Trophoblast cell (in vitro differentiated cells and primary cell): ENCODE measurements around the gene MFAP5.

Experiments
- DNase-seq, 2 donors: peaks; one replicate each; pipeline ENCODE4 v3.0.0-alpha.2; 2016
- H2AFZ ChIP-seq: 2 replicates; pipeline ENCODE4 v1.6.1; 2013; ENCODE audit warnings: low read length, moderate library complexity, mild to moderate bottlenecking; ENCODE audit not compliant: insufficient read depth, poor library complexity
- H2AK5ac ChIP-seq: 2 replicates; pipeline ENCODE4 v1.6.1; 2013; ENCODE audit warnings: mild to moderate bottlenecking, low read length
- H2BK120ac ChIP-seq: 2 replicates; pipeline ENCODE4 v1.6.1; 2013; ENCODE audit warnings: low read length, mild to moderate bottlenecking, moderate library complexity; ENCODE audit not compliant: insufficient read depth, poor library complexity
- H2BK12ac ChIP-seq: 2 replicates; pipeline ENCODE4 v1.6.1; 2013; ENCODE audit warnings: mild to moderate bottlenecking, low read length, moderate library complexity
- H2BK5ac ChIP-seq: 2 replicates; pipeline ENCODE4 v1.6.1; 2013; ENCODE audit warnings: low read length, low read depth, moderate library complexity, mild to moderate bottlenecking; ENCODE audit not compliant: poor library complexity
- H3K14ac ChIP-seq: 2 replicates; pipeline ENCODE4 v1.6.1; 2013; ENCODE audit warnings: mild to moderate bottlenecking, low read length
- H3K18ac ChIP-seq: 2 replicates; pipeline ENCODE4 v1.6.1; 2013; ENCODE audit warnings: mild to moderate bottlenecking, low read length
- H3K23ac ChIP-seq: 2 replicates; pipeline ENCODE4 v1.6.1; 2013; ENCODE audit warnings: low read length
- H3K27ac ChIP-seq: 2 replicates; pipeline ENCODE4 v1.5.1; 2013; ENCODE audit warnings: low read depth, mild to moderate bottlenecking, inconsistent platforms, low read length, moderate library complexity
- H3K27me3 ChIP-seq: 2 replicates; pipeline ENCODE4 v1.6.1; 2013; ENCODE audit warnings: inconsistent platforms, mild to moderate bottlenecking, low read length, moderate library complexity; ENCODE audit not compliant: insufficient read depth
- H3K36me3 ChIP-seq, 2 experiments: 1 replicate in 1 of 2; 2 replicates in 1 of 2; pipeline ENCODE4 v1.6.1; 2013; ENCODE audit warnings: low read length in 2 of 2, mild to moderate bottlenecking in 2 of 2, moderate library complexity in 1 of 2; ENCODE audit not compliant: insufficient read depth in 2 of 2, control insufficient read depth in 1 of 2
- H3K4ac ChIP-seq: 2 replicates; pipeline ENCODE4 v1.6.1; 2013; ENCODE audit warnings: low read depth, mild to moderate bottlenecking, low read length, moderate library complexity
- H3K4me1 ChIP-seq, 2 experiments: 1 replicate in 1 of 2; 2 replicates in 1 of 2; pipeline ENCODE4 v1.6.1; 2013; ENCODE audit warnings: low read length in 2 of 2, mild to moderate bottlenecking in 2 of 2, moderate library complexity in 1 of 2; ENCODE audit not compliant: insufficient read depth in 2 of 2, control insufficient read depth in 1 of 2
- H3K4me2 ChIP-seq: 2 replicates; pipeline ENCODE4 v1.6.1; 2013; ENCODE audit warnings: inconsistent platforms, mild to moderate bottlenecking, low read length, moderate library complexity
- H3K4me3 ChIP-seq: 2 replicates; pipeline ENCODE4 v1.5.1; 2013; ENCODE audit warnings: mild to moderate bottlenecking, low read depth, low read length, inconsistent platforms
- H3K79me1 ChIP-seq: one replicate; pipeline ENCODE4 v1.6.1; 2013; ENCODE audit warnings: low read length
- H3K79me2 ChIP-seq: 2 replicates; pipeline ENCODE4 v1.6.1; 2013; ENCODE audit warnings: low read length, mild to moderate bottlenecking; ENCODE audit not compliant: control insufficient read depth, insufficient read depth, poor library complexity
- H3K9ac ChIP-seq: 2 replicates; pipeline ENCODE4 v1.6.1; 2013; ENCODE audit warnings: mild to moderate bottlenecking, low read length
- H3K9me3 ChIP-seq: 2 replicates; pipeline ENCODE4 v1.6.1; 2013; ENCODE audit warnings: low read depth, mild to moderate bottlenecking, control low read depth, inconsistent platforms, low read length; ENCODE audit not compliant: insufficient read depth
- H4K12ac ChIP-seq: 2 replicates; pipeline ENCODE4 v1.6.1; 2013; ENCODE audit warnings: low read depth, mild to moderate bottlenecking, low read length, moderate library complexity
- H4K8ac ChIP-seq: 2 replicates; pipeline ENCODE4 v1.6.1; 2013; ENCODE audit warnings: low read depth, mild to moderate bottlenecking, low read length, moderate library complexity
- H4K91ac ChIP-seq: one replicate; pipeline ENCODE4 v1.6.1; 2013; ENCODE audit warnings: low read depth, mild to moderate bottlenecking, low read length, moderate library complexity
- WGBS: extraction: QIAGEN DNeasy Blood & Tissue Kit; methylation state at CpG from one replicate; pipeline ENCODE4 v1.1.7; 2013; ENCODE audit warnings: missing lambda C conversion rate; ENCODE audit not compliant: insufficient read length, insufficient coverage; ENCODE audit errors: extremely low coverage; 5-methylcytosine and 5-hydroxymethylcytosine counted together

Gene MFAP5

DNA sequence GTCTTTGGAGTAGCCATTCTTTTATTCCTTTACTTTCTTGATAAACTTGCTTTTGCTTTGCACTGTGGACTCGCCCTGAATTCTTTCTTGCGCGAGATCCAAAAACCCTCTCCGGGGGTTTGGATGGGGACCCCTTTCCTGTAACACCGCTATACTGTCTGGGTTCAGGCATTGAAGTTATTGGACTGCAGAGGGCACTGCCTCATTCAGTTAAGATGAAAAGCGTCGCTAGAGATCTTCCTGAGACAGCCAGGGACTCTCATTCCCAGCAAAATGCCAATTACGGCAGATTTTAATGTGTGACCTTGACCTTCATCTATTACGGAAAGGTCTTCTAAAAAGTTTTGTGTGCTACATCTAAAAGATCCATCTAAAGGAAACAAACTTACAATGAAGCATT is 17.9 kb upstream of the MFAP5 start:
- no peak overlapping the region for H3K4me3 ChIP-seq
- no peak overlapping the region for H3K9ac ChIP-seq

DNA sequence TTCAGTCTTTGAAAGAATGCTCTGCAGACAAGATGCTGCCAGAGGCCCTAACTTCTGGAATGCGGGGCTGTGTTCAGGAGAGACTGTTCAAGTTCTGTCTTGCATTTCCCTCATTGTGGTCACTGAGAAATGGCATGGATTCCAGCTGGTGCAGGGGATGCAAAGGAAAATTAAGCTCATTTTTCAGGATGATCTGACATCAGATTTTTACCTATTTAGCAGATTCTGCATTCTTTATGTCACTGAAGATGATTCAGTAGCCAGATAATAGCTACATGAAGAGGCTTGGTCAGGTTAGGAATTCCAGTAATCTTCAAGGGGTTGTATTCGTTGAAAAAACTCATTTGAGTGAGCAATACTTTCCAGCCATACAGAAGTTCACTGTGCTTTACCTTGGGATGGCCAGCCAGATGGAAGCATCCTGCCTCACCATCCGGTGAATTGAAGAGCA is 16.1 kb upstream of the MFAP5 start:
- H2BK5ac ChIP-seq = peak overlapping the region; percentile 80
- peak overlapping the region; percentile 84 for H2BK120ac ChIP-seq
- no CpG with 5 or more reads among the region's 3 CpGs for WGBS
- H3K36me3 ChIP-seq = no peaks in the 10 kb centered on the region
- no peak overlapping the region for H3K4me3 ChIP-seq
- H4K91ac ChIP-seq = peak overlapping the region; percentile 93
- peaks cover 13 to 28% of the 10 kb centered on the region in 2 experiments for H3K4me1 ChIP-seq
- H2BK12ac ChIP-seq = no peak overlapping the region
- no peak overlapping the region for H2AFZ ChIP-seq
- peaks cover 2% of the 10 kb centered on the region for H3K79me2 ChIP-seq
- no peak overlapping the region for H4K12ac ChIP-seq
- H2AK5ac ChIP-seq = no peak overlapping the region
- no peak overlapping the region for H4K8ac ChIP-seq
- peaks cover 40% of the 10 kb centered on the region for H3K79me1 ChIP-seq
- no peak overlapping the region for H3K9ac ChIP-seq
- peak overlapping the region; percentile 93 for H3K27ac ChIP-seq
- H3K27me3 ChIP-seq = no peaks in the 10 kb centered on the region
- H3K14ac ChIP-seq = no peak overlapping the region
- no peak overlapping the region for H3K23ac ChIP-seq
- no peaks in the 10 kb centered on the region for H3K9me3 ChIP-seq
- peak; percentile 95 to 99 for DNase-seq
- H3K4ac ChIP-seq = no peak overlapping the region
- no peak overlapping the region for H3K4me2 ChIP-seq
- no peak overlapping the region for H3K18ac ChIP-seq

More for the DNA sequence above, 17.9 kb upstream of the MFAP5 start:
- Histone ChIP-seq H4K91ac (peak overlapping the region; percentile 93), H3K79me2 (peaks cover 2% of the 10 kb centered on the region), H3K4me1 (peaks cover 13 to 28% of the 10 kb centered on the region in 2 experiments), H3K27me3 (no peaks in the 10 kb centered on the region), H2AFZ (no peak overlapping the region), H3K4ac (peak overlapping the region; percentile 2), H2AK5ac (no peak overlapping the region), H3K4me2 (no peak overlapping the region), H3K36me3 (no peaks in the 10 kb centered on the region), H3K9me3 (no peaks in the 10 kb centered on the region), H2BK5ac (peak overlapping the region; percentile 45), H3K18ac (no peak overlapping the region), H3K14ac (no peak overlapping the region), H3K27ac (peak overlapping the region; percentile 93), H4K8ac (no peak overlapping the region), H2BK120ac (peak overlapping the region; percentile 84), H3K23ac (no peak overlapping the region), H4K12ac (no peak overlapping the region), H3K79me1 (peaks cover 40% of the 10 kb centered on the region), H2BK12ac (no peak overlapping the region)
- peak in 1 of 2 donors; percentile 33 for DNase-seq
- WGBS = no CpG with 5 or more reads among the region's 9 CpGs

DNA sequence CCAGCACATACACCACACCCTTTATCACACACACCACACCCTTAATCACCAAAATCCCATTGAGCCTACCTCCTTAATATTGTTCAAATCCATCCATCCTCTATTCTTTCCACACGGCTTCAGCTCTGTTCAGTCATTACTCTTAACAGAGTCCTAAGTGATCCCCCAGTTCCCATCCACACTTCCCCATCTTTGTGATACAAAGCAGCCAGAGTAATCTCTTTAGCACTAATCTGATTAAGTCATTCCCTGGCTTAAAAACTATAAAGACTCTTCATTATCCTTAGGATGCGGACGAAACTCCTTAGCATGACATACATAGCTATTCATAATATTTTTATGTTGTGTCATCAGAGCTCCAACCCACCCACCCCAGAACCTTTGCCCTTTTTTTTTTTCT is 14.7 kb upstream of the MFAP5 start:
- H3K4me1 ChIP-seq = peaks cover 13 to 28% of the 10 kb centered on the region in 2 experiments
- peak overlapping the region; percentile 85 for H3K14ac ChIP-seq
- H3K9ac ChIP-seq = no peak overlapping the region
- H3K79me2 ChIP-seq = peaks cover 2% of the 10 kb centered on the region
- H2AFZ ChIP-seq = no peak overlapping the region
- peak overlapping the region; percentile 26 for H4K8ac ChIP-seq
- no peak overlapping the region for H3K4me3 ChIP-seq
- H2BK12ac ChIP-seq = peak overlapping the region; percentile 83
- H3K23ac ChIP-seq = no peak overlapping the region
- peak overlapping the region; percentile 42 for H2BK5ac ChIP-seq
- peak overlapping the region; percentile 9 for H3K4ac ChIP-seq
- H3K9me3 ChIP-seq = no peaks in the 10 kb centered on the region
- WGBS = no CpG with 5 or more reads among the region's 3 CpGs
- no peaks in the 10 kb centered on the region for H3K36me3 ChIP-seq
- peak overlapping the region; percentile 67 for H2BK120ac ChIP-seq
- H3K18ac ChIP-seq = no peak overlapping the region
- peaks cover 40% of the 10 kb centered on the region for H3K79me1 ChIP-seq
- H4K12ac ChIP-seq = no peak overlapping the region
- peak overlapping the region; percentile 58 for H4K91ac ChIP-seq
- H3K27ac ChIP-seq = peak overlapping the region; percentile 59
- no peaks in the 10 kb centered on the region for H3K27me3 ChIP-seq
- DNase-seq = peak in 1 of 2 donors; percentile 45
- peak overlapping the region; percentile 83 for H2AK5ac ChIP-seq
- H3K4me2 ChIP-seq = no peak overlapping the region

DNA sequence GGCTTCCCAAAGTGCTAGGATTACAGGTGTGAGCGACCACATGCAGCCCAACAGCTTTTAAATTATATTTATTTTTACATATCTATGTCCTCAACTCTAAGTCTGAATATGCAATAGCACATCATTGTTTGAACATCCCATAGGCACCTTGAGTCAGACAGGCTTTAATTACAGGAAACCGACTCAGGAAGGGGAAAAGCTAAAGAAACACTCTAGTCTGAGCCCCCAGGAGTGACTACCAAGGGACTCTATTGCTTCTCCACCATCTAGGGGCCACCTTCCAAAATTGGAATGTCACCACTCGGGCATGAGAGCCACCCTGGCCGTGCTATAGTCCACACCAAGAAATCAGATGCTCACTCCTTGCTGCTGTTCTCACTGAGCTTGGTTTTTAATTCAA is 14.0 kb upstream of the MFAP5 start:
- H3K79me2 ChIP-seq = peaks cover 2% of the 10 kb centered on the region
- H4K8ac ChIP-seq = no peak overlapping the region
- no peak overlapping the region for H3K4me3 ChIP-seq
- H2BK12ac ChIP-seq = no peak overlapping the region
- no peak overlapping the region for H3K4ac ChIP-seq
- WGBS = no CpG with 5 or more reads among the region's 4 CpGs
- peak overlapping the region; percentile 80 for H2BK5ac ChIP-seq
- no peak for DNase-seq
- peak overlapping the region; percentile 87 for H4K91ac ChIP-seq
- H3K18ac ChIP-seq = no peak overlapping the region
- no peak overlapping the region for H3K23ac ChIP-seq
- H3K4me2 ChIP-seq = no peak overlapping the region
- peak overlapping the region; percentile 59 for H3K27ac ChIP-seq
- no peak overlapping the region for H3K9ac ChIP-seq
- no peaks in the 10 kb centered on the region for H3K27me3 ChIP-seq
- no peaks in the 10 kb centered on the region for H3K36me3 ChIP-seq
- H3K9me3 ChIP-seq = no peaks in the 10 kb centered on the region
- peak overlapping the region; percentile 67 for H2BK120ac ChIP-seq
- H4K12ac ChIP-seq = no peak overlapping the region
- peak overlapping the region; percentile 86 for H2AK5ac ChIP-seq
- H3K4me1 ChIP-seq = peaks cover 13 to 26% of the 10 kb centered on the region in 2 experiments
- peaks cover 38% of the 10 kb centered on the region for H3K79me1 ChIP-seq
- no peak overlapping the region for H2AFZ ChIP-seq
- no peak overlapping the region for H3K14ac ChIP-seq
